Vagina (tissue), 2 donors: ENCODE data around the gene GSTA1. TPM values are rescaled to one million over a fixed set of nuclear protein-coding genes. Genes with fewer than 3 reads are reported as not detected.
"Not testable (repeated sequence)": the region's sequence is repeated elsewhere in the genome, so short reads cannot be mapped to it uniquely, and the experiment has no call there.

Experiments used
- DNase-seq, 2 donors: peaks; one replicate each; pipeline ENCODE4 v3.0.0-alpha.2; 2017; ENCODE audit errors: extremely low spot score in 2 of 2
- H3K27ac ChIP-seq: fragments of 200-600 bp; sonication (generic); one replicate; pipeline ENCODE4 v1.5.1; 2019
- H3K27me3 ChIP-seq: fragments of 200-600 bp; sonication (generic); one replicate; pipeline ENCODE4 v1.5.1; 2019
- H3K36me3 ChIP-seq, 2 donors: fragments of 200-600 bp; sonication (generic); one replicate each; pipeline ENCODE4 v1.5.1; 2017 to 2019
- H3K4me1 ChIP-seq: fragments of 200-600 bp; sonication (generic); one replicate; pipeline ENCODE4 v1.5.1; 2019
- H3K4me3 ChIP-seq, 2 donors: fragments of 200-600 bp; sonication (generic); 1 replicate in 1 of 2; 2 replicates in 1 of 2; pipeline ENCODE4 v1.5.1; 2016 to 2019
- H3K9me3 ChIP-seq: fragments of 200-600 bp; sonication (generic); one replicate; pipeline ENCODE4 v1.5.1; 2019
- POLR2A ChIP-seq, 2 donors: fragments of 450-650 bp; IDR thresholded peaks; one replicate each; pipeline ENCODE4 v1.6.1; 2017; ENCODE audit warnings: antibody characterized with exemption in 2 of 2, mild to moderate bottlenecking in 2 of 2, moderate library complexity in 2 of 2
- POLR2AphosphoS5 ChIP-seq, 2 donors: sonication (generic); formaldehyde crosslinking; IDR thresholded peaks; one replicate each; pipeline ENCODE4 v1.9.0; 2017; ENCODE audit warnings: antibody characterized with exemption in 2 of 2, mild to moderate bottlenecking in 2 of 2, low read depth in 1 of 2; ENCODE audit not compliant: insufficient read depth in 1 of 2
- intact Hi-C: fragments of 100-400 bp; cut with DNase I; formaldehyde crosslinking; loops from one replicate; pipeline ENCODE4 v1.15.1; 2023
- total RNA-seq: library from RNA; depleted of rRNA; stranded (reverse); fragments of >200 nt; gene quantifications from one replicate; pipeline ENCODE4 v1.2.3, GENCODE V29; 2016
- TF ChIP-seq, protein P1 (sequence below), 3 experiments: fragments of 450-650 bp in 2 of 3; fragments of 200-600 bp in 1 of 3; sonication (generic) in 1 of 3; IDR thresholded peaks; one replicate each; pipeline ENCODE4 v1.5.1; 2017 to 2019; ENCODE audit warnings: antibody characterized with exemption in 3 of 3, mild to moderate bottlenecking in 2 of 3, moderate library complexity in 2 of 3

The GSTA1 gene
- total RNA-seq, 1 donor from 2014 or later: 1.7 TPM

DNA sequence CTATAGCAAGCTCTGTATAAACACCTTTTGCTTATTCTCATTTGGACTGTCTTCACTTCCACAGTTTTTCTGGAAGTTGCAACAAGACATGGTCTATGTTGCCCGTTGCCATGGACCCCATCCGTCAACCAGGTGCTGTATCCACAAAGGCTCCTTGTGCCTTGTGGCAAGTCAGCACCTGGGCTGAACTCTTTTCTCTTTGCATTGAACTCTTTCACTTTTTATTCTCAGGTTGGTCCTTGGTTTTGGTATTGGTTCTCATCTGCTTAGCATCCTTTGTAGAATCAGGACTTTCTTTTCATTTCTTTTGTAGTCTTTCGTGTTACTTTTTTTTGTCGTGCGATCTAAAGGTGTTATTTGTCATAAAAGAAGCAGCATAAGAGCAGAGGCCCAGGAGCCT, 5.0 kb upstream of the GSTA1 start:
- H3K27ac ChIP-seq: no peak overlapping the region
- no peaks in the 10 kb centered on the region for H3K4me1 ChIP-seq
- no peaks in the 10 kb centered on the region for H3K36me3 ChIP-seq
- TF ChIP-seq POLR2AphosphoS5 (IDR thresholded peaks at IDR 0.05; ENCODE audit: insufficient read depth in 1 of 2, low read depth in 1 of 2): no peak
- no peak for TF ChIP-seq POLR2A (IDR thresholded peaks at IDR 0.05)
- TF ChIP-seq, protein P1, sequence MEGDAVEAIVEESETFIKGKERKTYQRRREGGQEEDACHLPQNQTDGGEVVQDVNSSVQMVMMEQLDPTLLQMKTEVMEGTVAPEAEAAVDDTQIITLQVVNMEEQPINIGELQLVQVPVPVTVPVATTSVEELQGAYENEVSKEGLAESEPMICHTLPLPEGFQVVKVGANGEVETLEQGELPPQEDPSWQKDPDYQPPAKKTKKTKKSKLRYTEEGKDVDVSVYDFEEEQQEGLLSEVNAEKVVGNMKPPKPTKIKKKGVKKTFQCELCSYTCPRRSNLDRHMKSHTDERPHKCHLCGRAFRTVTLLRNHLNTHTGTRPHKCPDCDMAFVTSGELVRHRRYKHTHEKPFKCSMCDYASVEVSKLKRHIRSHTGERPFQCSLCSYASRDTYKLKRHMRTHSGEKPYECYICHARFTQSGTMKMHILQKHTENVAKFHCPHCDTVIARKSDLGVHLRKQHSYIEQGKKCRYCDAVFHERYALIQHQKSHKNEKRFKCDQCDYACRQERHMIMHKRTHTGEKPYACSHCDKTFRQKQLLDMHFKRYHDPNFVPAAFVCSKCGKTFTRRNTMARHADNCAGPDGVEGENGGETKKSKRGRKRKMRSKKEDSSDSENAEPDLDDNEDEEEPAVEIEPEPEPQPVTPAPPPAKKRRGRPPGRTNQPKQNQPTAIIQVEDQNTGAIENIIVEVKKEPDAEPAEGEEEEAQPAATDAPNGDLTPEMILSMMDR (IDR thresholded peaks at IDR 0.05): no peak
- H3K9me3 ChIP-seq: no peaks in the 10 kb centered on the region
- intact Hi-C loops: no loop called here
- H3K27me3 ChIP-seq: no peaks in the 10 kb centered on the region
- DNase-seq: no peak
- H3K4me3 ChIP-seq: no peak overlapping the region

DNA sequence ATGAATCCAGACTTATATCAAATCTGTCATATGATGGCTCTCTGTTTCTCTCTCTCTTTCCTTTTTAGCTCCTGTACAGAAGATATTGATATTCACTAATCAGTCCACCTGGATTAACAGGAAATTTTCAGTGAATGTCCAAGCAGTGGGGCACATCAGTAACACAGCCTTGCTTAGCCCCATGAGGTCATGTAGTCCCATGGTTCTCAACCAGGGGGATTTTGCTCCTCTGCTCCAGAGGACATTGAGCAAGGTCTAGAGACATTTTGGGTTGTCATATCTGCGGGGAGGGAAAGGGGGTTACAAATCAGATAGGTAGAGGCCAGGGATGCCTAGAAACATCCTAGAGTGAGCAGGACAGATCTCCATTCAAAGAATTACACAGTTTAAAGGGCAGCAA, 810 bp downstream of the GSTA1 start:
- TF ChIP-seq POLR2A (IDR thresholded peaks at IDR 0.05) (no peak), POLR2AphosphoS5 (IDR thresholded peaks at IDR 0.05; ENCODE audit: insufficient read depth in 1 of 2, low read depth in 1 of 2) (no peak)
- TF ChIP-seq, protein P1 (IDR thresholded peaks at IDR 0.05): no peak
- no peak for DNase-seq
- no peaks in the 10 kb centered on the region for H3K9me3 ChIP-seq
- H3K27ac ChIP-seq: no peak overlapping the region
- no peaks in the 10 kb centered on the region for H3K36me3 ChIP-seq
- no peak overlapping the region for H3K4me3 ChIP-seq
- intact Hi-C loops: no loop called here
- H3K4me1 ChIP-seq: no peaks in the 10 kb centered on the region
- no peaks in the 10 kb centered on the region for H3K27me3 ChIP-seq

DNA sequence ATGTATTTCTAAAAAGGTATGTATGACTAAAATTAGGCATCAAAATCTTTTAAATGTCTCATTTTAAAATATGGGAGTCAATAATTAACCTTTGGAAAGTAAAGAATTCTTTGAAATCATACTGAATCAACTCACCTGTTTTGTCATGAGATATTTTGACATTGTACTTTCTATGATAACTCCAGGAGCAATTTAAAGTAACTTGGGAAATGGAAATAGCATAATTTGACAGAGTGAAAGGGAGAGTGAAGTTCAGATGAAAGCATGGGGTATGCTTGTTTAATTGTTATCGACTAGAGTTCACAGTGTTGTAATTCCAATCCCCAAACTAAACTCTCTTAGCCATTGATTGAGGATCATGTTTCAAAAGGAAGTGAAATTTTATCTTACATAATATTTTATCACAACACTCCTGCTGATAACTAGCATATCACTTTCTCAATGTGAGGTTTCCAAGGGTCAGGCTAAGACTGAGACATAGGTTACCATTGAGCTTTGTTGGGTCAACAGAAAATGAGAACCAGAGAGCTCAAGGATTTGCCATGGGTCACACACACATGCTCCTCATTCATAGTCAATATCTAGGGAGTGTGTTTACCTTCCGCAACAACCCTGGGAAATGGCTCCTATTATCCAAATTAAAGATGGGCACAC, 2.3 kb downstream of the GSTA1 start:
- intact Hi-C loops: no loop called here
- Histone ChIP-seq H3K9me3 (no peaks in the 10 kb centered on the region), H3K4me1 (no peaks in the 10 kb centered on the region), H3K36me3 (no peaks in the 10 kb centered on the region), H3K27ac (no peak overlapping the region), H3K4me3 (no peak overlapping the region), H3K27me3 (no peaks in the 10 kb centered on the region)
- DNase-seq: no peak
- TF ChIP-seq, protein P1 (IDR thresholded peaks at IDR 0.05): no peak

DNA sequence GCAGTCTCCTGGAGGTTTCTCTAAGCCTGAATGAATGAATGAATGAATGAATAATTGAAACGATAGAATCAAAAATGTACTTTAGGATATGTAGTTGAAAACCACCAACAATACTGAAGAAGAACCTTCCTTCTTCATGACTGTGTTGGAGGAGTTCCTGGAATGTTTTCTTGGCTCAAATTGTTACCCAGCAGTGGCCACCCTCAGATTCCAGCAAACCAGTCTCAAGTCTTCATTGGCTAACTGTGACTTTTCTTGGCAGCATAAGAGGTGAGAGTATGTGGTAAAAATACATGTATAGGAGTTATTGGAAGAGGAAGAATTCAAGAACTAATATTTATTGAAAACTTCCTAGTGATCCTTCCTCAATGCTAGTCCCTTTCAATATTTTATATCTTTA, 4.3 kb downstream of the GSTA1 start:
- H3K27ac ChIP-seq, H3K27me3 ChIP-seq, H3K36me3 ChIP-seq, H3K4me1 ChIP-seq, H3K9me3 ChIP-seq, DNase-seq, intact Hi-C loops, H3K4me3 ChIP-seq: not testable (repeated sequence)

DNA sequence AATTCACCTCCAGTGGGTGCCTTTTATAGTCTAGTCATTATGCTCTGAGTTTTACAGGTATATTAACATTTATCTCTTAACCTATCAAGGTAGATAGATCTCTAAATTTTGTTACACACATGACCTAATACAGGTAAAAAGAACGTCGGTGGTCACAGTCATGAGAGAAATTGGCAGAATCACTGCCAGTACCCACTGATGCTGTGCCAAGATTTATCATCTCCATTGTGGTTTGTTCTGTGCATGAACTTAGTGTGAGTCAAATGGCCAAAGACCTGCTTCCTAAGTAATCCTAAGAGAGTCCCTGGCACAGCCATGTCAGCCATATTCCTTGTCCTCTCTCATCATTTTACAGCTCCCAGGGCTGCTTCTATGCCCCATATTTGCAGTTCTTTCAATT, 9.2 kb downstream of the GSTA1 start:
- H3K27ac ChIP-seq, DNase-seq, H3K4me1 ChIP-seq, H3K27me3 ChIP-seq, intact Hi-C loops, H3K36me3 ChIP-seq, H3K9me3 ChIP-seq, H3K4me3 ChIP-seq: not testable (repeated sequence)

DNA sequence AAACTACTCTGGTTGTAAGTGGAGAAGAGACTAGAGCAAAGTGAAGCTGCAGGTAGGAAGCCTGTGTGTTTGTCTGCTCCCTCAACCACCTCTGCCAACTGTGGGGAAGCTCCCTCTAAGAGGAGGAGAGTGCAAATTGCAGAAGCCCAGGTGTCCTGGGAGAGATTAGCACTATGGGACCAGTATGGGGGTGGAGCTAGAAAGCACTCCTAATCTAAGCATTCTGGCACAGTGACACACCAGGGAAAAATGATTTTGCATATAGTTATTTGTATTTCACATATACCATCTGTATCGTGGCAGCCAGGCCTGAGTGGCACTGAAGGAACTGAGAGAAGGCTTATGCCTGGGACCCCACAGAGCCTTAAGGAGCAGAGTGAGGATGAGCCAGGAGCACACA, 12.8 kb downstream of the GSTA1 start:
- intact Hi-C loops: no loop called here
- H3K4me1 ChIP-seq: no peaks in the 10 kb centered on the region
- no peaks in the 10 kb centered on the region for H3K9me3 ChIP-seq
- no peaks in the 10 kb centered on the region for H3K27me3 ChIP-seq
- H3K36me3 ChIP-seq: no peaks in the 10 kb centered on the region
- TF ChIP-seq POLR2AphosphoS5 (IDR thresholded peaks at IDR 0.05; ENCODE audit: insufficient read depth in 1 of 2, low read depth in 1 of 2) (no peak), POLR2A (IDR thresholded peaks at IDR 0.05) (no peak)
- TF ChIP-seq, protein P1 (IDR thresholded peaks at IDR 0.05): no peak
- no peak overlapping the region for H3K4me3 ChIP-seq
- DNase-seq: no peak
- no peak overlapping the region for H3K27ac ChIP-seq

DNA sequence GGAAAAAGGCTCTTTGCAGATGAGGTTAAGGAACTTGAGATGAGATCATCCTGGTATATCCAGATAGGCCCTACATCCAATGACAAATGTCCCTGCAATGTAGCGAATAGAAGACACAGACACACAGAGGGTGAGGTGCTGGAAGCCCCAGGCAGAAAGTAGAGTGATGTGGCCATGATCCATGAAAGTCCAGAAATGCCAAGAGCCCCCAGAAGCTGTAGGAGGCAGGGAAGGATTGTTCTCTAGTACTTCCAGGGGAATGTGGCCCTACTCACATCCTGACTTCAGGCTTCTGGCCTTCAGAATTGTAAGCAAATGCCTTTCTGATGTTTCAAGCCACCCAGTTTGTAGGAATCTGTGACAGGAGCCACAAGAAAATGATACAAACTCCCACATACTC, 14.0 kb downstream of the GSTA1 start:
- H3K9me3 ChIP-seq, H3K27me3 ChIP-seq, intact Hi-C loops, H3K27ac ChIP-seq, DNase-seq, H3K4me1 ChIP-seq, H3K4me3 ChIP-seq, H3K36me3 ChIP-seq: not testable (repeated sequence)
